ENCODE results near the gene SRRM4. TPM values are rescaled to one million over a fixed set of nuclear protein-coding genes. Genes with fewer than 3 reads are reported as not detected.

SRRM4 gene
- total RNA-seq, 1 experiment from 2014 or later: 1.4 TPM

GRCh38 chr12:118986050-118986449 is 4.7 kb downstream of the SRRM4 start:
- Histone ChIP-seq H3K23ac (ENCODE audit: insufficient read length, low read depth, low read length) (no peak overlapping the region), H3K4ac (ENCODE audit: low read depth, low read length) (no peak overlapping the region), H3T11ph (ENCODE audit: low read length) (no peak overlapping the region), H2BK15ac (ENCODE audit: low read depth, low read length) (no peak overlapping the region), H3K14ac (ENCODE audit: insufficient read depth, low read length) (no peak overlapping the region), H3K79me1 (ENCODE audit: insufficient read depth, low read depth, low read length, poor library complexity, severe bottlenecking) (no peaks in the 10 kb centered on the region), H2AFZ (ENCODE audit: low read length) (no peak overlapping the region), H4K91ac (ENCODE audit: insufficient read length, low read depth, low read length) (no peak overlapping the region), H3K4me2 (ENCODE audit: insufficient read depth, insufficient read length, low read length) (no peak overlapping the region), H2AK5ac (ENCODE audit: insufficient read length, low read length) (no peak overlapping the region), H4K20me1 (ENCODE audit: control insufficient read depth, insufficient read depth, insufficient read length) (no peaks in the 10 kb centered on the region), H3K9ac (ENCODE audit: extremely low read depth, insufficient read length, low read length) (no peak overlapping the region), H2BK20ac (ENCODE audit: low read depth, low read length, poor library complexity, severe bottlenecking) (no peak overlapping the region), H3K27me3 (ENCODE audit: insufficient read depth, low read length) (peaks cover 10% of the 10 kb centered on the region; the same call in 1 of the 2 replicates), H3K27ac (ENCODE audit: insufficient read length, low read depth, low read length) (no peak overlapping the region), H3K79me2 (ENCODE audit: insufficient read depth, low read length) (no peaks in the 10 kb centered on the region), H3K9me3 (ENCODE audit: control insufficient read depth, low read depth, low read length) (no peaks in the 10 kb centered on the region), H3K23me2 (ENCODE audit: insufficient read length, low read depth, low read length, poor library complexity, severe bottlenecking) (peaks cover 8% of the 10 kb centered on the region), H3K18ac (ENCODE audit: insufficient read length, low read depth, low read length) (no peak overlapping the region), H4K8ac (replicated peaks; ENCODE audit: insufficient read length, low read depth, low read length) (no peak overlapping the region), H3K56ac (ENCODE audit: insufficient read length, low read depth, low read length) (no peak overlapping the region), H3K4me1 (ENCODE audit: insufficient read depth, low read length) (no peaks in the 10 kb centered on the region), H2BK12ac (ENCODE audit: insufficient read length, low read depth, low read length) (no peak overlapping the region), H4K5ac (ENCODE audit: insufficient read length, low read depth, low read length) (no peak overlapping the region), H2BK120ac (ENCODE audit: low read depth, low read length, poor library complexity, severe bottlenecking) (no peak overlapping the region), H2BK5ac (ENCODE audit: insufficient read length, low read length) (no peak overlapping the region)
- peaks cover 62% of the 10 kb centered on the region for H3K27me3 Mint-ChIP-seq (ENCODE audit: low read depth)
- H3K4me3 Mint-ChIP-seq: 0 out of 5 replicates have a peak overlapping the region, but pooled peaks of 1 of the 2 experiments have one; percentile 11
- WGBS (ENCODE audit: extremely low coverage, insufficient read length, low lambda C conversion rate): no CpG with 5 or more reads among the region's 8 CpGs
- DNase-seq: peak; percentile 58
- TF ChIP-seq CTCF (conservative IDR thresholded peaks at IDR 0.05): peak; percentile 38; the same call in 2 of the 3 replicates
- no peaks in the 10 kb centered on the region for H3K36me3 Mint-ChIP-seq (ENCODE audit: insufficient read depth in 1 of 3, low read depth in 3 of 3)
- H3K27ac Mint-ChIP-seq: peak overlapping the region in 1 of 3 experiments; percentile 80; a peak in 1 of 7 replicates
- peaks cover 9 to 30% of the 10 kb centered on the region in 2 experiments for H3K4me1 Mint-ChIP-seq
- H3K9me3 Mint-ChIP-seq: no peaks in the 10 kb centered on the region

Measured in H9 (cell line).